ENCODE measurements around the gene MAN1B1.

MAN1B1 gene

DNA sequence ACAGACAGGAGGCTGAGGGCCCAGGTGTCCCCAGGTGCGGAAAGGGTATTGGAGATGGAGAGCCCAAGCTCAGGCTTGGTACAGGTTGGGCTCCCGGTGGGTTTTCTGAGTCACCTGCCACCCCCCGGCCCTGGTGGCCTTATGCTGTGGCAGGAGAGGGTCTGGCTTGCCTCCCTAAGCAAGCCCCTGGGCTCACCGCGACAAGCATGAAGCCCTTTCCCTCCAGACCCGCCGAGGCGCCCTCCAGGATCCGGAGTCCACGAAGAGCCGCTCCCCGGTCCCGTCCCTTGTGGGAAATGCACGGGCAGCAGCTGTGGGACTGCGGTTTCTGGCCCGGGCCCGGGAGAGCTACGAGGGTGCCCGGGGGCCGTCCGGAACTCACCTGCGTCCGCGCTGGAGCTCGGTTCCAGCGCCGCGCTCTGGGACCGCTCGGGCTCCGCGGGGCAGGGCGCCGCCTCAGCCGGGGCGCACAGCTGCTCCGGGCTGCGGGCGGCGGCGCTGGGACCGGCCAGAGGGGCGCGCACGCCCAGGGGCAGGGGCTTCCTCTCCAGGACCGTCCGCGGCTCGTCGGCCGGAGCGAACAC lies 17.2 kb upstream of the MAN1B1 start:
- peak in 1 of 2 experiments; percentile 41 for DNase-seq

DNA sequence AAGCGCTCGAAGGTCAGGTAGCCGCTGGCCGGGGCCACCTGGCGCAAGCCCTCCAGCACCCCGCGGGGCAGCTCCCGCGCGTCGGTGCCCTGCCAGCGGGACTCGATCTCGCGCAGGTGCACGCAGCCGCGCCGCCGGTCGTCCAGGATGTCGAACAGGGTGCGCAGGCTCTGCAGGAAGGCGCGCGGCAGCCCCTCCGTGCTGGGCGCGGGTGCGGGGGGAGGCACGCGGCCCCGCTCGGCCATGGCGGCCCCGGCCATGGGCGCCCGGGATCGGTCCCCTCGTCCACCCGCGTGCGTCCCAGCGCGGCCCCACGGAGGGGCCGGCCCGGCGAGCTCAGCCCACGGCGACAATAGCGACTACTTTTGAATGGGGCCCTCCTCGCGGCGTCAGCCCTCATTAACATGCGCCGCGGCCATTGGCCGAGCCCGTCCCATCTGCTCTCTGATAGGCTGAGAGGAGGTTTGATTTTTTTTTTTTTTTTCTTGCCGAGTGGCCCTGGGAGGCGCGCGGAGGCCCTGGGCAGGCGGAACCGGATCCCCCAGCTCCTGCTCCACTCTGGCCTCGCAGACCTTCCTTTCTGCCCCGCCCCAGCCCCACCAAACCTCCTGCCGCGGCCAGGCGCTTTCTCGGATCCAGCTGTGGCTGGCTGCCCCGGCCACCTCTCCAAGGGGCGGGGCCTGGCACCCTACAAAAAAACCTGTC lies 16.4 kb upstream of the MAN1B1 start, which contains the start of gene SAPCD2:
Gene SAPCD2, minus strand, starts transcription at position 357 of the 705 bp plus-strand sequence. Its CDS starts 97 bp downstream, at position 260.
- DNase-seq = peak; percentile 76 to 95

DNA sequence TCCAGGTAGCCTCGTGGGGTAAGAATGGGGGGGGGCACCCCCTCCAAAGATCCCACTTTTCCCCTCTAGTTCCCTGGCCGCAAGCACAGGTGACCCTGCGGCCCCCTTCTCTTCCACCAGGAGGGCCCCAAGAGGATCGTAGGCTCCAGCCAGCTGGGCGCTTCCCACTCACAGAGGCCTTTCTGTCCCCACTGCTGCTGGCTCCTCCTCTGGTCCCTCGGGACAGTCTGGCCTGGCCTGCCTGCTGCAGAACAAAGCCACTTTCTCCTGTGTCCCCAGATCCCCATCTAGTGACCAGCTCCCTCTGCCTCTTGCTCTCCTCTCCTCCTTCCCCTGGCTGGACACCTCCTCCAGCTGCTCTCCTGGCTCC lies 15.9 kb upstream of the MAN1B1 start:
- peak in 1 of 2 experiments; percentile 81 for DNase-seq

DNA sequence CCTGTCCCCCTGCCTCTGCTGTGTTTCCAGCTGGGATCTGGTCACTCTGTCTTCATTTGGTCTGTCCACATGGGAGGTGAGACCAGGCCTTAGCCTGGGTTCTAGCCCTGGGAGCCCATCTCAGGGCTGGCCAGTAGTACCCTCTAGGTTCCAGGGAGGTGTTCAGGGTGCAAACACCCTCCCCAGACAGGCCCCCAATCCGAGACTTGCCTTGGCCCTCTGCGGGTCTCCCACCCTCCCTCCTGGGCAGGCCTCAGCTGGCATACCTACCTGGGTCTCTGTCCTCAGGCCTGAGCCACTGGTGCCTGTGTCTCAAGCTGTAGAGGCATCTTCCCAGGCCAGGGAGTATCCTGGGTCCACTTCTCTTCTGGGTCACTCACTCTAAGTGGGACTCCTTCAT lies 15.5 kb upstream of the MAN1B1 start:
- DNase-seq = no peak

DNA sequence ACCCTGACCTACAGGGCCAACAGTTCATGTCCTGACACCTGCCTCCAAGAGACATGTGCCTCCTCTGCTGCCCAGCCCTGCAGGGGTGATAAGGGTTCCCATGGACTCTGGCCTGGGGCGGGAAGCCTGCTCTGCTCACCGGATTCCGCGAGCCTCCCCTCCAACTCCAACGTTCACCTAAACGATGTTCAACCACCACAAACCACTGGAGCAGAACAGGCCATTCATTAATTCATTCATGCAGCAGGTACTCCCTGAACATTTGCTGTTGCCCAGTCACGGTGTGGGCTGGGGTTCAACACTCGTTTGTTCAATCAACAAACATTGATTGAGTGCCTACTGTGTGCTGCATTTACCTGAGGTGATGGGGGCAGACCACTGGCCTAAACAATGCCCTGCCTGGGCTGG lies 12.8 kb upstream of the MAN1B1 start:
- DNase-seq = no peak

DNA sequence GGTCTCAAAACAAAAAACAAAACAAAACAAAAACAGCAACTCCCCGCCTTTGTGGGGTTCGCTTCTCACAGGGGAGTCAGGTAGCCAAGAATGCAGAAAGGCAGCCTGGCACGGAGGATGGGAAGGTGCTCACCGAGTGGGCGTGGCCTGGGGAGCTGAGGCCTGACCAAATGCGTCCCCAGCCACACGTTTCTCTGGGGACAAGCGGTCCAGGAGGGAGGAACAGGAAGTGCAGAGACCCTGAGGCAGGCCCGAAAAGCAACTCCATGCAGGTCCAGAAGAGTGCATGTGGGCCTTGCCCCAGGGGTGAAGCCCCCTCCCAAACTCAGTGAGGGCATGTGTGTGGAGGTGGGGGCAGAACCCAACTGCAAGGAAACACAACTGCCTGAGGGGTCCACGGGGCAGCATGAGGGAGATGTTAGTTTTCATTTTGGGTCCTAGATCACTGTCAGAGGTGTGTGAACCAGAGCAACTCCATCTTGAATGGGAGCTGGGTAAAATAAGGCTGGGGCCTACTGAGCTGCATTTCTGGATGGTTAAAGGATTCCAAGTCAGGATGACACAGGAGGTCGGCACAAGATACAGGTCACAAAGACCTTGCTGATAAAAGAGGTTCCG lies 12.0 kb upstream of the MAN1B1 start:
- no peak for DNase-seq

DNA sequence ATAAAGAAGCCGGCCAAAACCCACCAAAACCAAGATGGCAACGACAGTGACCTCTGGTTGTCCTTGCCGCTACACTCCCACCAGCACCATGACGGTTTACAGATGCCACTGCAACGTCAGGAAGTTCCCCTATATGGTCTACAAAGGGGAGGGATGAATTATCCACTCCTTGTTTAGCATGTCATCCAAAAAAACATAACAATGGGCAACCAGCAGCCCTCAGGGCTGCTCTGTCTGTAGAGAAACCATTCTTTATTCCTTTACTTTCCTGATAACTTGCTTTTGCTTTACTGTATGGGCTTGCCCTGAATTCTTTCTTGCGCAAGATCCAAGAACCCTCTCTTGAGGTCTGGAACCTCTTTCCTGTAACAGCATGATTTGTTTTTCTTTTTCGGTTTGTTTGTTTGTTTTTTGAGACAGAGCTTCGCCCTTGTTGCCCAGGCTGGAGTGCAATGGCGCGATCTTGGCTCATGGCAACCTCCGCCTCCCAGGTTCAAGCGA lies 11.5 kb upstream of the MAN1B1 start:
- DNase-seq = no peak

DNA sequence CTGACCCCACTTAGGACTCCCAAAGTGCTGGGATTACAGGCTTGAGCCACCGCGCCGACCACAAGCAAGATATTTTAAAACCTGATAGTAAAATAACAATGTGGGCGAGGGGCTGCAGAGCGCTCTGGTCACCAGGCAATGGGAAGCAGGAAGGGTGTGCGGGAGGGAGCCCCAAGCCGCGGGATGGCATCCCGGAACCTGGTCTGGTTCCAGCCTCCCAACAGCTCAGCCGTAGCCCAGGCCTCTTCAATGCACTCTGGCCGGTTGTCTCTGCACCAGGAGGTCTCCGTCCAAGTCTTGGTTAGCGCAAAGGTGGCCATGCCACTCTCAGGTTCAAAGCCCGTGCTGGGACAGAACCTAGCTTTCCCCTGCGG lies 10.2 kb upstream of the MAN1B1 start:
- DNase-seq = no peak

DNA sequence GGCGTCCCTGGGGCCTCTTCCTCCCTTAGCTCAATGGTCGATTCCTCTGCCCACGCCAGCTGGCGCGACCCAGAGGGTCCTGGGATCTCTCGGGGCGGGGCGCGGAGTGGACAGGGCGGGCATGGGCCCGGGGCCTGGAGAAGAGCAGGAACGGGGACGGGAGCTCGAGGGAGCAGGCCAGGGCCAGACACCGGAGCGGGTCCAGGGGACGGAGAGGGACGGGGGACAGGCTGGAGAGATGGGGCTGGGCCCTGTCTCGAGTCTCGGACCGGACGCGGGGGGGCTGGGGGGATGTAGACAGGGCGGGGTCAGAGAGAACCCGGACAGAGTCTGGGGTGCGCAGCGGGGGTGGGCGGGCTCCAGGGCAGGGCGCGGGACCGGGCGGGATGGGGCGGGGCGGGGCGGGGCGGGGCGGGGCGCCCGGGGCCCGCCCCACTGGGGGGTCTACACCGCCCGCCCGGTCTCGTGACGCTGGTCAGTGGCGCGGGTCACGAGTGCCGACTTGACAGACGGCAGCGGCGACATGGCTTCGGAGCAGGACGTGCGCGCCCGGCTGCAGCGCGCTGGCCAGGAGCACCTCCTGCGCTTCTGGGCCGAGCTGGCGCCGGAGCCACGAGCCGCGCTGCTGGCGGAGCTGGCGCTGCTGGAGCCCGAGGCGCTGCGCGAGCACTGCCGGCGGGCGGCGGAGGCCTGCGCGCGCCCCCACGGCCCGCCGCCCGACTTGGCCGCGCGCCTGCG lies 9.6 kb upstream of the MAN1B1 start, which contains the start of gene UAP1L1:
Gene UAP1L1, plus strand, starts transcription at position 508 of the 738 bp plus-strand sequence. Its CDS starts 16 bp downstream, at position 524.
- peak in 1 of 2 experiments; percentile 45 for DNase-seq

DNA sequence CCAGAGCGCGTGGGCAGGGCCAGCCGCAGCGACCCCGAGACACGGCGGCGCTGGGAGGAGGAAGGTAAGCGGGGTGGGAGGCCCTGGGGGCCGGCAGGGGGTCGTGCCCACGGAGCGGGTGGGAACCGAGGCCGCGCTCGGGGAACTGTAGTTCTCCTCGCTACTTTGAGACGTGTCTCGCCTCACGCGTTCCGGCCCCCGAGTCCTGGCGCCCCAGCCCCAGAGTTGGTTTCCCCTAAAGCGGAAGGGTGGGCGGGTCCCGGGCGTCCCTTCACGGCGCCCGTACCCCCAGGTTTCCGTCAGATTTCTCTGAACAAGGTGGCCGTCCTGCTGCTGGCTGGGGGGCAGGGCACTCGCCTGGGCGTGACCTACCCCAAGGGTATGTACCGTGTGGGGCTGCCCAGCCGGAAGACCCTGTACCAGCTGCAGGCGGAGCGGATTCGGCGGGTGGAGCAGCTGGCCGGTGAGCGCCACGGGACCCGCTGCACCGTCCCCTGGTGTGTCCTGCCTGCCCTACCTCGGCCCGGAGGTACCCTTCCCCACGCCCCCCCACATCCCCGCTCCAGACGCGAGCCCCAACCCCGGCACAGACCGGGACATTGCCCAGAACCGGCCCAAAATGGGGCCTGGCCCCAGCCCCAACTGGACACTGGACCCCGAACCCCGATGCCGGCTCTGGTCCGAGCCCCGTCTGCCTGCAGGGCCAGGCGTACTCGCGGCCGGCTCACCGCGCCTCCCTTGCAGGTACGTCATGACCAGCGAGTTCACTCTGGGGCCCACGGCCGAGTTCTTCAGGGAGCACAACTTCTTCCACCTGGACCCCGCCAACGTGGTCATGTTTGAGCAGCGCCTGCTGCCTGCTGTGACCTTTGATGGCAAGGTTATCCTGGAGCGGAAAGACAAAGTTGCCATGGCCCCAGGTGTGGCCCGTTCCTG lies 8.8 kb upstream of the MAN1B1 start:
- DNase-seq = no peak

DNA sequence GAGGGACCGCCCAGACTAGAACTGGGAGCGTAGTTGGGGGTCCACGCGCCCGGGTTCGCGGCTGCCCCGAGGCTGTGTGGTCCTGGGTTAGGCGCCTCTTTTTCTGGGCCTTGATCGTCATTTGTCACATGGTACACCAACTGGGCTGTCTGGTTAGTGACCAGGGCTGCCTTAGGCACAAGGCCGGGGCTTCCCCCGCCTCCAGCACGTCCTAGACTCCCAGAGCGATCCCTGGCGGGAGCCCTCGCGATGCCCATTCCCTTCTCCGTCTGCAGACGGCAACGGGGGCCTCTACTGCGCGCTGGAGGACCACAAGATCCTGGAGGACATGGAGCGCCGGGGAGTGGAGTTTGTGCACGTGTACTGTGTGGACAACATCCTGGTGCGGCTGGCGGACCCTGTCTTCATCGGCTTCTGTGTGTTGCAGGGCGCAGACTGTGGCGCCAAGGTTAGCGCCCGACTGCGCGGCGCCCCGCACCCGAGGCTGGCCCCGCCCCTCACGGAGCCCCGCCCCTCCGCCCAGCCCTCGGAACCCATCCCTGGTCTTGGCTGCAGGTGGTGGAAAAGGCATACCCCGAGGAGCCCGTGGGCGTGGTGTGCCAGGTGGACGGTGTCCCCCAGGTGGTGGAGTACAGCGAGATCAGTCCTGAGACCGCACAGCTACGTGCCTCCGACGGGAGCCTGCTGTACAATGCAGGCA lies 7.9 kb upstream of the MAN1B1 start:
- peak in 1 of 2 experiments; percentile 51 for DNase-seq

DNA sequence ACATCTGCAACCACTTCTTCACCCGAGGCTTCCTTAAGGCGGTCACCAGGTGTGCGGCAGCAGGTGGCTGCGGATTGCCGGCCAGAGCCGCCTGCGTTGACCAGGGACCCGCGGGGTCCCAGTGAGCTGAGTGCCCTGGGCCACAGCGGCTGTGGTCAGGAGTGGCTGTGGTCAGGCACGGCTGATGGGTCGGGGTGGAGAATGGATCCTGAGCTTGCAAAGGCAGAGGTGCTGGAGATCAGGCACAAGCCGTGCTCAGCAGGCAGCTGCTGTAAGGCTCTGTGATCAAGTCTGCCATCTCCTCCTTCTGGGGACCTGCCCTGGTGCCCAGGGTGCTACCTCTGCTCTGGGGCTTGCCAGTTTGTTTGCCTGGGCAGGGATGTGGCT lies 7.4 kb upstream of the MAN1B1 start:
- DNase-seq = no peak

DNA sequence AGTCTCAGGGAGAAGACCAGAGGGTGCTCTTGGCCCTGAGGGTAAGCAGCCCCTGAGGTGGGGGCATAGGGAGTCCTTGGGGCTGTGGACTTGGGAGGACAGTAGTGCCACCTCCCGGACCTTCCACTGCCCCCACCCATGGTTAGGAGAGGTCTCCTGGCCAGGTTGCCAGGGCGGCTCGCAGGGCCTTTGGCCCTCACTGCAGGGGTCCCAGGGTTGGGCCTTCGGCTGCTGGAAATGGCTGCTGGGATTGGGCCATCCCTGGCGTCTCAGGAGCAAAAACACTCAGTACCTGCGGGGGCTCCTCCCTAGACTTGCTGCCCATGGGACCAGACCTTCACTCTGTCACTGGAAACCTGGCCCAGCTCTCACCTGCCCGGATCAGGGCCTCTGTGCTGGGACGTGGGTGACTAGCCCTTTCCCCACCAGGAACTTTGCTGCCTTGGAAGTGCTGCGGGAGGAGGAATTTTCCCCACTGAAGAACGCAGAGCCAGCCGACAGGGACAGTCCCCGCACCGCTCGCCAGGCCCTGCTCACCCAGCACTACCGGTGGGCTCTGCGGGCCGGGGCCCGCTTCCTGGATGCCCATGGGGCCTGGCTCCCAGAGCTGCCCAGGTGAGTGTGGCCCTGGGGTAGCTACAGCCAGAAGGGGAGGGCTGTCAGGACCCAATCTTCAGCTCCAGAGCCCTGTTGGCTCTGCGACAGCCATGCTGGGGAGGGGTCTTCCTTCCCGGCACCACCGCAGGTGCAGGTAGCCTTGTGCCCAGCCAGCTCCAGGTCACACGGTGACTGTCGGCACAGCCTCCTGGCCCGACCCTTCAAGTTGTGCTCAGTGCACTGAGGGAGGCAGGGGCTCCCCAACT lies 6.3 kb upstream of the MAN1B1 start:
- DNase-seq = no peak

DNA sequence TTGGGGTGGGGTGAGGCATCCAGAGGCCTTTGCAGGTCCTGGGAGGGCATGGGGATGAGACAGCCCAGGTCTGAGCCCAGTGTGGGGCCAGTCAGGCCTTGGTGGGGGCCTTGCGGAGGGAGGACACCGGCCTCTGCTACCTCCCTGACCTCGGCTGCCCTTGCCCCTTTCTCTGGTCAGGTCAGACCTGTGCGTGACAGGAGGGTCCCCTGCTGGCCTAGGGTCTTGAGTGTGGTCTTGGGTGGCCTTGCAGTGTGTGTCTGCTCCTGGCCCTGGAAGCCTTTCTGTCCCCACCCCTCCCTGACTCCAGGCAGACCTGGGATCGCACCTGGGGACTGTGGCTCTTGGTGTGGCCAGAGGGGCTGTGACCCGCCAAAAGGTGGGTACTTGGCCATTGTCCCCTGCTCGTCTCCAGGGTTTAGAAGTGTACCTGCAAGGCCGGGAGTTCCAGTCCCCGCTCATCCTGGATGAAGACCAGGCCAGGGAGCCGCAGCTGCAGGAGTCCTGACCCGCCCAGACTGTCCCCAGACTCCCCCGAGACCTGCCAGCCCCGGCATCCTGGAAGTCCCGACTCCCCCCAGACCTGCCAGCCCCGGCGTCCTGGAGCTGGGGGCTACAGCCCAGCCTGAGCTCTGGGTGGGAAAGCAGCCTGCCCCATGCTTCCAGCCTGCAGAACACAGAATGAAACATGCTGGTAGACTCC lies 4.4 kb upstream of the MAN1B1 start:
- no peak for DNase-seq

DNA sequence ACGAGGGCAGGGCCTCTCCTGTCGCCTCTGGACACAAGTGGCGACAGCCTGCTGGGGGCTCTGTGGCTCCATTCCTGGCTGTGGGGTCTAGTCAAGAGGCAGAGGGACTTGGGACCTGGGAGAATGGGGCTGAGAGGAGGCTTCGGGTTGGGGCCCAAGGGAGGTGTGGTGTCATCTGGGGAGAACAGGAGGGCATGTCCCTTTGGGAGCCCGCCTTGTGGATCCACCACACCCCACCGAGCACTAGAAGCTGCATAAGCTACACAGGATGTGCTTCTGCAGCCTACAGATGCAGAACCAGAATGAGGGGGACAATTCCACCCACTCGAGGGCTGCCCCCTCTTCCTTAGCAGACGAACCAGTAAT lies 3.9 kb upstream of the MAN1B1 start:
- DNase-seq = no peak

DNA sequence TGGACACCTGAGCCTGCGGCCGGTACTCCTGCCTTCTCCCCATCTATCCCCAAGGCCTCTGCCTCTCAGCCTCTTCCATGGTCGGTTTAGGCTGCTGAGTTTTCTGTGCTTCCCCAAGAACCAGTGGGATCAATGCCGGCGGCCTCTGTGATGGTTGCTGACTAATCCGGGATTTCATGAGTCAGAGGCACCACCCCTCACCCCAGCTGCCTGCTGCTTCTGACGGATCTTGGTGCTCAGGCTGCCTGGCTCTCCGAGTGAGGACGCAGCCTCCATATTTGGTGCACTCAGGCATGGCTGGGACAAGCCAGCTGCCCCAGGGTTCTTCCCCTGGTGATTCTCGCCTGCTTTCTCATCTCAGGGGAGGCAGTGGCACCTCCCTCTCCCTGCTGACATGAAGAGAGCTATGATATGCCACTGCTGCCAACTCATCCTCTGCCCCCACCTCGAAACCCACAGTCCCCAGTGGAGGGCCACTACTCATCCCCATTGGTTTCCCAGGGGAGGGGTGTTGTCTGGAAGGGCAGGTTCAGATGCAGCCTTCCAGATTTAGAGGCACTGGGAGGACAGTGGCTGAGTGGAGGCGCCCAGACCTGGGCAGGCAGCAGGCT lies 3.3 kb upstream of the MAN1B1 start:
- DNase-seq = no peak

DNA sequence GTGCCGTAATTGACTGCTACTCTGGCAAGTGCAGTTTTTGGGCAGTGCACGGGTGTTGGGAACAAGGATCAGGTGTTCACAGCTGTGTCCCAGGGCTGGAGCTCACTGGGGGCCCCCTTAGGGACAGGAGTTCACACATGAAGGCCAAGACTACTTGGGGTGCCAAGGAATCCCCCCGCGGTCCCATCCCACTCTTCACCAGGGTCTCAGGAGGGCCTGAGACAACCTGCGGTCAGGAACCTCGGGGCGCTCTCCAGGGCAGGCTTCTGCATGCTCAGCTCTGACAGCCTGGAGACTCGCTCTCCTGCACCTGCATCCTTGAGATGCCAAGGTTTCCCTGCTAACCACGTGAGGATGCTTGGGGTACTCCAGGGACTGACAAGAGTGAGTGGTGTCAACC lies 2.3 kb upstream of the MAN1B1 start:
- no peak for DNase-seq

DNA sequence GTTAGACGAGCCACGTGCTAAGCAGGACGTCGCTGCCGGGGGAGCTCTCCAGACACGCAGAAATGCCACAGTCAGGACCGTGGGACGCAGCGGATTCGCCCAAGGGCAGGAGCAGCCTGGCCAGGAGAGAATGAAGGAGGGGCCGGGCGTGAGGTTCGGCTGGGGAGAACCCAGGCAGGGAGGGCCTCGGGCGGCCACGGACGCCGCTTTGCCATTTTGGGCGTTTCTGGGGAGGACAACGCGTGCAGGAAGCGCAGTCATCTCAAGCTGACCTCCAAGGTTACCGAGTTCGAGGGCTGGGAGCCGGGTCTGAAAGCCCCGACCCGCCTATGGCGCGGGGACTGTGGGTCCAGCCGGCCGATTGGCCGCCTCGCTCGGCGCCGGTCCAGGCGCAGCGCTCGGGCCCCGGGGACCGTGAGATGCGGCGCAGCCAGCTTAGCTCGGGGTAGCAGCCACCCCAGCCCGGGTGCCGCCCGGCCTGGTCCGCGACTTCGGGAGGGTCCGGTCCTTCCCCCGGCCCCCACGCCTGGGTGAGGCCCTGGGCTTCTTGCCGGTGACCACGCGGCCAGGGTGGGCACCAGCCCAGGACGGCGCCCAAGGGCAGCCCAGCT lies 760 bp upstream of the MAN1B1 start:
- no peak for DNase-seq

DNA sequence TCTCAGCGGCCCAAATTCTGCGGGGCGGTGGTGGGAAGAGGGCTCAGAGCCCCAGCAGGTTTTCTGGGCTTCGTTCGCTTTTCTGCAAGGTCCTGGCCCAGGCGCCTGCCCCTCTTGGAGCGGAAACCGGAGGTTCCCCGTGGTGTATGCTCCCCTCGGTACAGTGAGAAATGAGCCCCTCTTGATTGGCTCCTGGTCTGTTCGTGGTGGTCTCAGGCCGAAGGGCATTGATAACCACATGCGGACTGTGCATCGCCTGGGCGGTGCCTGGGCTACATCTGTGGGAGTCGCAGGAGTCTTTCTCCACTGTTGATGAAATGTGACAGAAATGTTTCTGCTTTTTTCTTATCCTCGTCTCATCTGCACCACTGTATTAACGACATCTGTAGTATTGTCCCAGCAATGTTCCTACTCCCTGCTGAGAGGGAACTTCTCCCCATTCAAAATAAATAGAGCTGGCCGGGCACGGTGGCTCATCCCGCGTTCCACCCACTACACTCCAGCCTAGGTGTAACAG lies 682 bp downstream of the MAN1B1 start:
- DNase-seq = no peak

Data from NCI-H526 (cell line).